T47D (cell line): ENCODE measurements around the gene ACCS.
A peak's percentile ranks its signal among the peaks of the same experiment; 100 is the strongest.

ENCODE experiments used
- DNase-seq, 2 experiments: peaks; one replicate each; pipeline versions ENCODE4 v3.0.0 to v3.0.0-alpha.2; 2011 to 2012; ENCODE audit warnings: low read depth in 1 of 2, low spot score in 1 of 2
- JUND ChIP-seq: IDR thresholded peaks from 2 replicates; pipeline ENCODE4 v1.6.1; 2012; ENCODE audit warnings: low read depth
- in situ Hi-C: cut with HindIII; loops from 2 replicates; pipeline ENCODE4 v1.10.0; 2016; ENCODE audit warnings: low sequenced_read_pairs, low pct_unique_long_range_greater_than_20kb

ACCS gene

GRCh38 chr11:44104481-44105294, 38.6 kb downstream of the ACCS start:
- in situ Hi-C loops = no loop called here
- peak in 1 of 2 experiments; percentile 39 for DNase-seq
- no peak for TF ChIP-seq JUND

- TF ChIP-seq JUND = no peak
Measured at GRCh38 chr11:44108260-44108659, 42.2 kb downstream of the ACCS start.

GRCh38 chr11:44110231-44110679, 44.2 kb downstream of the ACCS start:
- no peak for TF ChIP-seq JUND
- peak; percentile 43 to 65 for DNase-seq
- in situ Hi-C loops = no loop called here

More at GRCh38 chr11:44108260-44108659, 42.2 kb downstream of the ACCS start:
- DNase-seq = no peak
- in situ Hi-C loops = no loop called here

GRCh38 chr11:44112091-44112821, 46.2 kb downstream of the ACCS start:
- no peak for TF ChIP-seq JUND
- DNase-seq = peak in 1 of 2 experiments; percentile 24
- in situ Hi-C loops = no loop called here

GRCh38 chr11:44113018-44113417, 46.9 kb downstream of the ACCS start:
- DNase-seq = no peak
- in situ Hi-C loops = no loop called here
- TF ChIP-seq JUND = no peak

GRCh38 chr11:44113572-44113971, 47.5 kb downstream of the ACCS start:
- DNase-seq = no peak
- no peak for TF ChIP-seq JUND
- in situ Hi-C loops = no loop called here

- in situ Hi-C loops = no loop called here
- no peak for DNase-seq
Measured at GRCh38 chr11:44116234-44116830, 50.3 kb downstream of the ACCS start.

GRCh38 chr11:44120169-44120568, 54.1 kb downstream of the ACCS start:
- in situ Hi-C loops = no loop called here
- DNase-seq = peak in 1 of 2 experiments; percentile 47
- no peak for TF ChIP-seq JUND

More at GRCh38 chr11:44116234-44116830, 50.3 kb downstream of the ACCS start:
- no peak for TF ChIP-seq JUND

- no peak for DNase-seq
- in situ Hi-C loops = no loop called here
- TF ChIP-seq JUND = no peak
Measured at GRCh38 chr11:44125598-44125997, 59.5 kb downstream of the ACCS start.

GRCh38 chr11:44126304-44126703, 60.2 kb downstream of the ACCS start:
- no peak for DNase-seq
- in situ Hi-C loops = no loop called here
- TF ChIP-seq JUND = no peak

- DNase-seq = no peak
- no peak for TF ChIP-seq JUND
- in situ Hi-C loops = no loop called here
Measured at GRCh38 chr11:44127130-44127529, 61.1 kb downstream of the ACCS start.

GRCh38 chr11:44128729-44129128, 62.7 kb downstream of the ACCS start:
- in situ Hi-C loops = no loop called here
- DNase-seq = no peak
- TF ChIP-seq JUND = no peak

GRCh38 chr11:44130751-44131150, 64.7 kb downstream of the ACCS start:
- in situ Hi-C loops = no loop called here
- TF ChIP-seq JUND = no peak
- DNase-seq = no peak
